Activated T-cell treated with anti-CD3 and anti-CD28 coated beads for 24 hours (primary cell): ENCODE results near the gene FHIT.
"Not testable (repeated sequence)": the region's sequence is repeated elsewhere in the genome, so short reads cannot be mapped to it uniquely, and the experiment has no call there.

Source experiments
- DNase-seq: peaks from one replicate; pipeline ENCODE4 v3.0.0-alpha.2; 2020; ENCODE audit warnings: low read depth

FHIT gene

GRCh38 chr3:60557122-60557521 lies 694.1 kb downstream of the FHIT start:
- DNase-seq: no peak

- DNase-seq: no peak
These were observed 695.4 kb downstream of the FHIT start for GRCh38 chr3:60555686-60556354.

- DNase-seq: no peak
These were observed 698.1 kb downstream of the FHIT start for GRCh38 chr3:60553144-60553543.

GRCh38 chr3:60552581-60552980 lies 698.7 kb downstream of the FHIT start:
- no peak for DNase-seq

- DNase-seq: no peak
These were observed 699.6 kb downstream of the FHIT start for GRCh38 chr3:60551455-60552209.

- DNase-seq: no peak
These were observed 701.4 kb downstream of the FHIT start for GRCh38 chr3:60549863-60550262.

GRCh38 chr3:60542995-60543394 lies 708.3 kb downstream of the FHIT start:
- DNase-seq: no peak

GRCh38 chr3:60539394-60539793 lies 711.9 kb downstream of the FHIT start:
- DNase-seq: not testable (repeated sequence)

- DNase-seq: no peak
These were observed 714.8 kb downstream of the FHIT start for GRCh38 chr3:60536420-60536819.

GRCh38 chr3:60531759-60532158 lies 719.5 kb downstream of the FHIT start:
- DNase-seq: no peak

- no peak for DNase-seq
These were observed 722.6 kb downstream of the FHIT start for GRCh38 chr3:60528651-60529050.

GRCh38 chr3:60523536-60523935 lies 727.7 kb downstream of the FHIT start:
- DNase-seq: no peak

GRCh38 chr3:60517134-60517533 lies 734.1 kb downstream of the FHIT start:
- DNase-seq: no peak

- no peak for DNase-seq
These were observed 736.4 kb downstream of the FHIT start for GRCh38 chr3:60514866-60515265.

- DNase-seq: no peak
These were observed 737.1 kb downstream of the FHIT start for GRCh38 chr3:60514085-60514649.

GRCh38 chr3:60513241-60513640 lies 738.0 kb downstream of the FHIT start:
- no peak for DNase-seq

GRCh38 chr3:60512506-60512905 lies 738.7 kb downstream of the FHIT start:
- DNase-seq: no peak

- no peak for DNase-seq
These were observed 741.8 kb downstream of the FHIT start for GRCh38 chr3:60509471-60509870.

- DNase-seq: no peak
These were observed 746.3 kb downstream of the FHIT start for GRCh38 chr3:60504827-60505457.

- DNase-seq: no peak
These were observed 749.9 kb downstream of the FHIT start for GRCh38 chr3:60501314-60501713.

- DNase-seq: no peak
These were observed 753.4 kb downstream of the FHIT start for GRCh38 chr3:60497902-60498301.

GRCh38 chr3:60490992-60491391 lies 760.3 kb downstream of the FHIT start:
- no peak for DNase-seq

GRCh38 chr3:60475096-60475495 lies 776.2 kb downstream of the FHIT start:
- DNase-seq: no peak
